SJSA1 (cell line): ENCODE measurements around the gene CEACAM20. TPM values are rescaled to one million over a fixed set of nuclear protein-coding genes. Genes with fewer than 3 reads are reported as not detected.

Experiments used
- DNase-seq, 2 experiments: peaks; one replicate each; pipeline ENCODE4 v3.0.0-alpha.2; 2015 to 2020; ENCODE audit warnings: low spot score in 2 of 2, low read depth in 1 of 2
- H3K27ac ChIP-seq: fragments of 250-450 bp; sonication (Bioruptor Pico); 2 replicates; pipeline ENCODE4 v1.5.1; 2020; ENCODE audit warnings: mild to moderate bottlenecking, moderate library complexity
- H3K27me3 ChIP-seq: fragments of 250-450 bp; sonication (Bioruptor Pico); replicated peaks from 2 replicates; pipeline ENCODE4 v1.5.1; 2020; ENCODE audit warnings: mild to moderate bottlenecking, moderate library complexity
- H3K36me3 ChIP-seq: fragments of 250-450 bp; sonication (Bioruptor Pico); 2 replicates; pipeline ENCODE4 v1.5.1; 2020; ENCODE audit warnings: mild to moderate bottlenecking
- H3K4me1 ChIP-seq: fragments of 250-450 bp; sonication (Bioruptor Pico); replicated peaks from 2 replicates; pipeline ENCODE4 v1.6.1; 2021; ENCODE audit warnings: mild to moderate bottlenecking
- H3K4me3 ChIP-seq: fragments of 250-450 bp; sonication (Bioruptor Pico); 2 replicates; pipeline ENCODE4 v1.5.1; 2020; ENCODE audit warnings: mild to moderate bottlenecking
- H3K9me3 ChIP-seq: fragments of 250-450 bp; sonication (Bioruptor Pico); replicated peaks from 2 replicates; pipeline ENCODE4 v1.5.1; 2020; ENCODE audit warnings: mild to moderate bottlenecking
- total RNA-seq: library from RNA; depleted of rRNA; stranded (reverse); fragments of >200 nt; shearing (Covaris generic); gene quantifications from 2 replicates; pipeline ENCODE4 v1.2.3, GENCODE V29; 2014; rRNA removed

Gene CEACAM20
- 0.08 TPM in 1 of 2 replicates, not detected in the other for total RNA-seq

DNA sequence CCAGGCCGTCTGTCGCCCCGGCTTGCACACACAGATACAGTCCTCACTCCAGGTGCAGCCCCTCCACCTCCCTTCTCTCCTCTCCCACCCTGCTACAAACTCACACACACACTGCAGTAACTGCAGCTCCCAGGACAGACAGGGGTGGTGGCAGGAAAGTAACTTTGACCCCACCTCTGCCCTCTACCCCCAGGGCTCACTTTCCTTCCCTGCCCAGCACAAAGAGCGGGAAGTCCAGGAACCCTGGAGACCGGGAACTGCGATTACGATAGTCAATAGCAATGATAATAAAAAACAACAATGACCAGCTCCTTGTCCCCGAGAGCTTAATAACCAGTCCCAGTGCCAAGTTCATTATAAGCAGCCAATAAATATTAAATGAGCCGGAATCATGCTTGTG, at the start of gene CEACAM20:
TSS of gene CEACAM20 (minus strand) at position 140 of the 400 bp plus-strand sequence. CDS start 166 bp downstream, outside the sequence.
- H3K9me3 ChIP-seq: no peaks in the 10 kb centered on the region
- H3K27me3 ChIP-seq: no peaks in the 10 kb centered on the region
- no peak for DNase-seq
- H3K36me3 ChIP-seq: no peaks in the 10 kb centered on the region
- no peak within 1 kb of the TSS for H3K4me3 ChIP-seq
- no peak within 1 kb of the TSS for H3K27ac ChIP-seq
- H3K4me1 ChIP-seq: peaks cover 36% of the 10 kb centered on the region

DNA sequence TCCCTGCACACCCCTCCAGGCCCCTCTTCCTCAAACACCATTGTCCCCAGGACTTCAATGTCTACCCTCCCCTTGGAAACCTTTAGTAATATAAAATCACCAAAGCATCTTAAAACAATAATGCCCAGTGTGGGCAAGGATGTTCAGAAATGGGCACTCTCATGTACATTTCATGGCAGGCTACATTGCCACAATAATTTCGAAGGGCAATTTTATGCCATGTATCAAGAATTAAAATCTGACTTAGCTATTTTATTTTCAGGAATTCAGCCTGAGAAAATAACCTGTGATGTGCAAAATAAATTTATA, 48.0 kb upstream of the CEACAM20 start:
- Histone ChIP-seq H3K9me3 (no peaks in the 10 kb centered on the region; the same call in none of the 2 replicates), H3K4me1 (no peaks in the 10 kb centered on the region), H3K27ac (no peak overlapping the region), H3K27me3 (no peaks in the 10 kb centered on the region), H3K4me3 (no peak overlapping the region), H3K36me3 (no peaks in the 10 kb centered on the region)
- no peak for DNase-seq

- no peaks in the 10 kb centered on the region for H3K4me1 ChIP-seq
- H3K27ac ChIP-seq: no peak overlapping the region
- H3K36me3 ChIP-seq: no peaks in the 10 kb centered on the region
- H3K27me3 ChIP-seq: no peaks in the 10 kb centered on the region
- no peak overlapping the region for H3K4me3 ChIP-seq
- peak in 1 of 2 experiments; percentile 31 for DNase-seq
- no peaks in the 10 kb centered on the region; the same call in none of the 2 replicates for H3K9me3 ChIP-seq
These were observed 47.5 kb upstream of the CEACAM20 start for GRCh38 chr19:44576843-44577565.

GRCh38 chr19:44575116-44575700, 45.7 kb upstream of the CEACAM20 start:
- DNase-seq: no peak
- H3K9me3 ChIP-seq: no peaks in the 10 kb centered on the region; the same call in none of the 2 replicates
- H3K27me3 ChIP-seq: no peaks in the 10 kb centered on the region
- no peaks in the 10 kb centered on the region for H3K36me3 ChIP-seq
- H3K4me3 ChIP-seq: no peak overlapping the region
- peaks cover 6% of the 10 kb centered on the region; the same call in 1 of the 2 replicates for H3K4me1 ChIP-seq
- no peak overlapping the region for H3K27ac ChIP-seq

DNA sequence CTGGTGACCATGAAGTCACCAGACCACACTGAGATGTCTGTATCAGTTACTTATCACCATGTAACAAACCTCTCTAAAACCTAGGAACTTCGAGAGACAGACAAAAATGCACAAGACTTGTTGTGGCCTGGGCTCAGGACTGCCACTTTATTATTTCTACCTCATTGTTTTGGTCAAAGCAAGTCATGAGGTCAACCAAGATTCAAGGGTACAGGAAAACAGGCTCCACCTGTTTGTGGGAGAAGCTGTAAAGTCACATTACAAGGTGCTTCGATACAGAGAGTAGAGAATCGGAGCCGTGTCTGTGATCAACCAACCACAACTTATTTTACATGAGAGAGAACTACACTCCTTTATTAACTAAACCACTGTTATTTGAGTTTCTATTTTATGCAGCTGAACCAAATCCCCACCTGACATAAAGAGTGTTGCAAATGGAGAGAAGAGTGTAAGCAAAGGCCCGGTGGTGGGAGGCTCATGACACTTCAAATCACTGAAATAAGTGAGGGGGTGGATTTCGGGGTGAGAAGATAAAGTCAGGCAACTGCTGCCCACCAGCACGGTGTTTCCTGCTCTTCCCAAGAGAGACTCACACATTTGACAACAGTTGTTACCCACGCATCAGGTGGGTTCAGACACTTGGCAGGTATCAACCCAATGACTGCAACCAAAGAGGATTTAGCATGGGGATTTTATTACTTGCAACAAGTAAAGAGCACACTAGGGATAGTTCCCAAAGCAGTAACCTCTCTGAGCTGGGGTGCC, 44.9 kb upstream of the CEACAM20 start:
- no peaks in the 10 kb centered on the region for H3K36me3 ChIP-seq
- H3K4me1 ChIP-seq: peaks cover 6% of the 10 kb centered on the region; the same call in 1 of the 2 replicates
- no peaks in the 10 kb centered on the region for H3K27me3 ChIP-seq
- H3K4me3 ChIP-seq: no peak overlapping the region
- H3K27ac ChIP-seq: no peak overlapping the region
- no peak for DNase-seq
- H3K9me3 ChIP-seq: no peaks in the 10 kb centered on the region

DNA sequence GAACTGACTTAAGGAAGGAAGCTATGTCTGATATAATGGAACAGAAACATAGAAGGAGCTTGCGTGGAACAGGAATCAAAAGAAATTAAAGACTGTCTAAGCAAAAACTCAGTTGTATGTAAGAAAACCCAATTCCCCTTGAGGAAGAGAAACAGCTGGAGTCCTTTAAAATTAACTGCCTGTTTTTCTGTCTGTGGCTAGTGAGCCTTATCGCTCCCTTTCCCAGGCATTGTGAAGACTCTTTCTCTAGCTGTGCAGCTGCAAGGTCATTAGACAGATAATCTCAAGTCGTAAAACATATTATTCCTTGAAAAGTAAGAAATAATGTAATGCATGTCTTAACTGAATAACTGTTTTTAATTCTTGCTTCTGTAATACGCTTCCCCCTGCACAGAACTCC, 44.2 kb upstream of the CEACAM20 start:
- Histone ChIP-seq H3K36me3 (no peaks in the 10 kb centered on the region), H3K27ac (no peak overlapping the region), H3K27me3 (no peaks in the 10 kb centered on the region), H3K4me3 (no peak overlapping the region), H3K4me1 (peaks cover 6% of the 10 kb centered on the region; the same call in 1 of the 2 replicates), H3K9me3 (no peaks in the 10 kb centered on the region)
- DNase-seq: no peak

GRCh38 chr19:44573183-44573582, 43.7 kb upstream of the CEACAM20 start:
- Histone ChIP-seq H3K27ac (no peak overlapping the region), H3K9me3 (no peaks in the 10 kb centered on the region), H3K36me3 (no peaks in the 10 kb centered on the region), H3K4me1 (peaks cover 6% of the 10 kb centered on the region; the same call in 1 of the 2 replicates), H3K27me3 (no peaks in the 10 kb centered on the region), H3K4me3 (no peak overlapping the region)
- DNase-seq: no peak

DNA sequence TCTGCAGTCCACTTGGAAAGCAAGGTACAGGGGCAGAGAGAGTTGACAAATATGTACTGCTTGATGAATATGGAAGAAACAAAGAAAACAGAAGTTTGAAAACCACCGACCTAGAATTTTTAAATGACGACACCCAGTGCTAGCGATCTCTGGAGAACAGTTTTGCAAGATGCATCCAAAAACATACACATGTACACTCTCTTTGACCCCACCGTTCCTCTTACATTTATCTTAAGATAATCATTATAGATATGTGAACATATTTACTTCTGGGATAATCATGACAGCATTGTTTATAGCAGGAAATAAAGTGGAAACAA, 43.1 kb upstream of the CEACAM20 start:
- H3K4me1 ChIP-seq: peaks cover 6% of the 10 kb centered on the region; the same call in 1 of the 2 replicates
- no peak for DNase-seq
- H3K36me3 ChIP-seq: no peaks in the 10 kb centered on the region
- H3K27me3 ChIP-seq: no peaks in the 10 kb centered on the region
- no peak overlapping the region for H3K27ac ChIP-seq
- H3K9me3 ChIP-seq: no peaks in the 10 kb centered on the region
- no peak overlapping the region for H3K4me3 ChIP-seq

DNA sequence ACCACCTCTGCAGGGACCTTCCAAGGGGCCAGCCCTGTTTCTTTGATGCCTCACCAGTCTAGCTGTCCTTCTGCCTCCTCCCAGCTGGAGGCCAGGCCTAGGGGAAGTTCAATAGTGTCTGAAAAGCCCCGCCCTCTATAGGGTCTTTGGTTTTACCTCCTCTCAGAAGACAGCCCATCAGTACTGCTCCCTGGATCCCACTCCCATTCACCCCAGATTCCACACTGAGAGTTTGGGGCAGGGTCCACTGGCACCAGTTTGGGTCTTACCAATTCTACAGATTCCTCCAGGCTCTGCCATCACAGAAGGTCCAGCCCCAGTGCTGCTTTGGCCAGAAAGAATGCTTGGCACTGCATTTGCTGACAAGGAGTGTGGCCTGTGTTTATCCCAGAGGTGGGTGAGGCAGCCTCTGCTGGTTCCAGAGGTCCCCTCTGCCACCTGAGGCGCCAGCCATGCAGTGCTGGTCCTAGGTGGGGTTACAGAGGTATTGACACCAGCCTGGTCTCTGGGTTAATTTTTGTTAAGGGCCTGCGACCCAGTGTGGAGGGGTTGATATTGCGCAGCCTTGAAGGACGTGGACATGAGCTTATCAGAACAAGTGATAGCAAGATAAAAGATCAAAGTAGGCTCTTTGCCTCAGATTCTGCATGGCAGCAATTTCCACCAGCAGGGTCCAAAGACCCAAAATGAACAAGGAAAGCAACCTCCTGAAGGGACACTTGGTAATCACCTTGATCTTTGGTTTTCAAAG, 42.5 kb upstream of the CEACAM20 start:
- H3K9me3 ChIP-seq: no peaks in the 10 kb centered on the region
- H3K27ac ChIP-seq: no peak overlapping the region
- no peaks in the 10 kb centered on the region for H3K36me3 ChIP-seq
- H3K27me3 ChIP-seq: no peaks in the 10 kb centered on the region
- peaks cover 6% of the 10 kb centered on the region; the same call in 1 of the 2 replicates for H3K4me1 ChIP-seq
- no peak for DNase-seq
- no peak overlapping the region for H3K4me3 ChIP-seq

GRCh38 chr19:44570984-44571684, 41.7 kb upstream of the CEACAM20 start:
- H3K36me3 ChIP-seq: no peaks in the 10 kb centered on the region
- peak; percentile 74 to 75 for DNase-seq
- H3K4me3 ChIP-seq: no peak overlapping the region
- no peaks in the 10 kb centered on the region for H3K27me3 ChIP-seq
- no peak overlapping the region for H3K27ac ChIP-seq
- H3K9me3 ChIP-seq: no peaks in the 10 kb centered on the region
- H3K4me1 ChIP-seq: peaks cover 6% of the 10 kb centered on the region; the same call in 1 of the 2 replicates

GRCh38 chr19:44570603-44570983, 41.1 kb upstream of the CEACAM20 start:
- Histone ChIP-seq H3K4me1 (peaks cover 6% of the 10 kb centered on the region; the same call in 1 of the 2 replicates), H3K27me3 (no peaks in the 10 kb centered on the region), H3K9me3 (no peaks in the 10 kb centered on the region), H3K36me3 (no peaks in the 10 kb centered on the region), H3K27ac (no peak overlapping the region), H3K4me3 (no peak overlapping the region)
- no peak for DNase-seq

GRCh38 chr19:44567745-44568144, 38.3 kb upstream of the CEACAM20 start:
- no peak overlapping the region for H3K4me3 ChIP-seq
- no peaks in the 10 kb centered on the region for H3K27me3 ChIP-seq
- no peaks in the 10 kb centered on the region for H3K9me3 ChIP-seq
- H3K36me3 ChIP-seq: no peaks in the 10 kb centered on the region
- H3K27ac ChIP-seq: no peak overlapping the region
- no peak for DNase-seq
- H3K4me1 ChIP-seq: peaks cover 6% of the 10 kb centered on the region; the same call in 1 of the 2 replicates

GRCh38 chr19:44566984-44567383, 37.5 kb upstream of the CEACAM20 start:
- H3K9me3 ChIP-seq: no peaks in the 10 kb centered on the region
- DNase-seq: no peak
- no peaks in the 10 kb centered on the region for H3K27me3 ChIP-seq
- H3K27ac ChIP-seq: no peak overlapping the region
- no peak overlapping the region for H3K4me3 ChIP-seq
- H3K36me3 ChIP-seq: no peaks in the 10 kb centered on the region
- H3K4me1 ChIP-seq: peaks cover 6% of the 10 kb centered on the region; the same call in 1 of the 2 replicates
